Stimulated activated CD4-positive, alpha-beta T cell treated with anti-CD3 and anti-CD28 coated beads, Interleukin-1b, Interleukin-23, amount 100 ng/mL, for 4 hours (primary cell): ENCODE results near the gene AP3S2.

Source experiments
- DNase-seq, 2 donors: peaks; one replicate each; pipeline ENCODE4 v3.0.0-alpha.2; 2020; ENCODE audit warnings: low read depth in 2 of 2

Gene AP3S2

GRCh38 chr15:89814112-89814742 is 79.6 kb downstream of the AP3S2 start:
- no peak for DNase-seq

- DNase-seq, result no peak
These were observed 80.2 kb downstream of the AP3S2 start for GRCh38 chr15:89813381-89814111.

GRCh38 chr15:89812847-89813320 is 80.9 kb downstream of the AP3S2 start:
- DNase-seq, result no peak

GRCh38 chr15:89812011-89812846 is 81.6 kb downstream of the AP3S2 start:
- no peak for DNase-seq

- no peak for DNase-seq
These were observed 83.0 kb downstream of the AP3S2 start for GRCh38 chr15:89810837-89811236.

GRCh38 chr15:89809787-89810148 is 84.0 kb downstream of the AP3S2 start:
- no peak for DNase-seq

GRCh38 chr15:89809093-89809786 is 84.6 kb downstream of the AP3S2 start:
- no peak for DNase-seq

GRCh38 chr15:89808160-89808870 is 85.5 kb downstream of the AP3S2 start:
- no peak for DNase-seq

DNA sequence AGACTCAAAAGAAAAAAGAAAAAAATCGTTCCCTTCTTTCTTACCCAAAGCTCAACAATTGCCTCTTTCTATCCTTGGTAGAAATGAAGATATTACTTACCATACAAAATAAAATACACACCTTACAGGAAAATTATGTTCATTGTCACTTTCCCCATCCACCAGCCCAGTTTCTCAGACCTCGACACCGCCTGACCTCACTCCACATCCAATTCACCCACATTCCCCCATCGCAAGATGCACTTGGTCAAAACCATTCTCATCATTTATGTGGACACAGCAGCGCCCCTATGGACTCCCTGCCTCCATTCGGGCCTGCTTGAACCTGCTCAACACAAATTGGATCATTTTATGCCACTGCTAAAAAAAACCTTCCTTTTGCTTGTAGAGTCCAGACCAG is 86.1 kb downstream of the AP3S2 start:
- no peak for DNase-seq

DNA sequence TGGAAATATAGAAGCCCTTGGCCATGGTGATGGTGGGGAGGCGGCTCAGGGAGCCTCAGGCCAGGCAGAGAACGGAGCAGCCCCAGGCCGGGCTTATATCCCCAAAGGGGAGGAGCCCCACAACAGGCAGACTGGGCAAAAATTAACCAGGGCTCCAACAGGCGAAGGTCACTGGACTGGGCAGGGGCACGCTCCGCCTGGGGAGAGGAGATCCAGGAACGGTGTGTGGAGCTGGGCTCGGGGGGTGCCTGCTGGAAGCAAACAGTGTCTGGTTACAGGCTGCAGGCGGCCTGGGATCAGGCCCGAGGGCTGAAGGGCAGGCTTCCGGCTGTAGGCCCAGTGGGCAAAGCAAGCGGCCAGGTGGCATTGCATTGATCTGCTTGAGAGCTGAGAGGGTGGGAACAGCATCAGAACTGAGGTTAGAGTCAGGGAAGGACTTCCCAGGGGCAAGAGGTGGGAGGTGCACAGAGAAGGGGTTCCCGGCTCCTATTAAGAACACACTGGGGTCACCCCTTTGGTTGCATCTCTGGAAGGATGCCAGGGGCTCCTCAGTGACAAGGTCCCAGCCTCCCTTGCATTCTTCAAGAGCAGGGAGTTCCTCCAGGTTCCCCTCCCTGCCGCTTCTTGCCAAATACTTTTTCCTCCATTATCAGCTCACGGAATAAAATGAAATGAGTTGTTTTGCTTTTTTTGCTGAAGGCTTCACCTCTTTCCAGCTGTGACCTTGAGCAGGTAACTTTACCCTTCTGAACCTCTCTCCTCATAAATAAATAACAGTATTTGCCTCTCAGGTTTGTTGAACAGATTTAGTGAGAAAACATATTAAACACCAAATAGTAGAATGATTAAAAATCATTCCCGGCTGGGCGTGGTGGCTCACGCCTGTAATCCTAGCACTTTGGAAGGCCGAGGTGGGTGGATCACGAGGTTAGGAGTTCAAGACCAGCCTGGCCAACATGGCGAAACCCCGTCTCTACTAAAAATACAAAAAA is 86.9 kb downstream of the AP3S2 start:
- no peak for DNase-seq

GRCh38 chr15:89806210-89806558 is 87.6 kb downstream of the AP3S2 start:
- no peak for DNase-seq

DNA sequence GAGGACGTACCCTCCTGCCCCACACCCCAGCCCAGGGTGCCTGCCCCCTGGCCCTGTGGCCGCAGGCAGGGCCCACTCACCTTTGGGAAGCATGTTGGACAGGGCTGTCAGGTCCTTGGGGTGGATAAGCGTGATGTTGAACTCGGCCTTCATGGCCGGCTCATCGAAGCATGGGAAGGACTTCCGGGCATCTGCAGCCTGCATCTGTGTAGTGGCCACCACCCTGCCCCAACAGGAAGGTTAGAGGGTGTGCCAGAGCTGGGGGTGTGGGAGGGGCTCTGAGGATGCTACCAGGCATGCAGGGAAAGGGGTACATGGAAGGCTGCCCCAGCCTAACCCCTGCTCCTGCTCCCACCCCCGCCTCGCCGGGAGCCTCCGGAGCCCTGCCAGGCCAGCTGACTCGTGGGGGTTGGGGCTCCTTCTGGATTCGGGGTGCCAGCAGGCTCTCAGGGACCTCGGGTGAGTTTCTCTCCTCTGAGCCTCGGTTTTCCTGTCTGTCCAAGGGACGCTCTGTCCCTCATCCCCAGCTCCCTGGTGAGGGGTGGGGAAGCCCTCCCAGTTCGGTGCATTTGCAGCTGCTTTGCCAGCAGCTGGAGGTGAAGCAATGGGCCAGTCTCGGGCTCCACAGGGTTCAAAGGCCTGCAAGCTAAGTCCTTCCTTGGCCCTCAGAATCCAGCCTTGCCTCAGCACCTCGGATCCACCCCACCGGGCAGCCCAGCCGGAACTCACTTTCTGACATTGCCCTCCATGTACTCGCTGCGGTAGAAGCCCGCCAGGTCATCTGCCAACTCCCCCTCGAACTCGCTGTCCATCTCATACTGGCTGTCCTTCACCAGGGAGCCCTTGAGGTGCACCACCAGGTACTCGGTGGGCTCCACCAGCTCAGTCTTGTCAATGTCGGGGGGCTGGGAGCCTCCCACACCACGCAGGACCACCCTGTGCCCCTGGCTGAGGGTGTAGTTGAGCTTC is 88.3 kb downstream of the AP3S2 start:
- no peak for DNase-seq

DNA sequence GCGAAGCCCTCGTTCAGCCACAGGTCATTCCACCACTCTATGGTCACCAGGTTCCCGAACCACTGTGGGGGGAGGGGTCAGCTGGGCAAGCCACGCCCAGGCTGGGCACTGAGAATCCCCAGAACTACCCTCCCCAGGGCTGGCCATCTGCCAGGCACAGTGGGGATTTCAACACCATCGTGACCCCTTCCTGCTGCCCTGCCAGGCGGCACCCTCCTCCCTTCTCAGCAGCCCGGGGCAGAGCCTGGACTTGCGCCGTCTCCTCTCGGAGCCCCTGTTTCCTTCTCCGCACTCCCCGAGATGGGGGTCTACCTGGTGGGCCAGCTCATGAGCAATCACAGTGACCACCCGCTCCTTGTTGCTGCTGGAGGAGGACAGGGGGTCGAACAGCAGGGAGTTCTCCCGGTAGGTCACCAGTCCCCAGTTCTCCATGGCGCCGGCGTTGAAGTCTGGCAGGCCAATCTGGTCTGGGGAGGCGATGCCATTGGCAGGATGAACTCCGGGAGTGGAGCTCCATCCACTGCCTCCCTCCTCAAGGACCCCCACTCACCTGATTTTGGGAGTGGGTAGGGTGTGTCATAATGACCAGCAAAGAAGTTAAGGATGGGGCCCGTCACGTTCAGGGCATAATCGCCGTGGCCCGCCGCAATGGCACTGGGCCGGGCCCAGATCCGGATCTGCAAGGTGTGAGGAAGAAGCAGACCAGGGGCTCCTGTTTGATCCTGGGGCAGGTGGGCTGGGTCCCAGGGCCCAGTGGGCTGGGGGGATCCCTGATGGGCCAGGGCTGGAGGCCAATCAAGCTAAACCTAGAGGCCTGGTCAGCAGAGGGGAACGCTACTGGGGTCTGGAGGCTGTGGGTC is 89.6 kb downstream of the AP3S2 start:
- DNase-seq, result no peak

DNA sequence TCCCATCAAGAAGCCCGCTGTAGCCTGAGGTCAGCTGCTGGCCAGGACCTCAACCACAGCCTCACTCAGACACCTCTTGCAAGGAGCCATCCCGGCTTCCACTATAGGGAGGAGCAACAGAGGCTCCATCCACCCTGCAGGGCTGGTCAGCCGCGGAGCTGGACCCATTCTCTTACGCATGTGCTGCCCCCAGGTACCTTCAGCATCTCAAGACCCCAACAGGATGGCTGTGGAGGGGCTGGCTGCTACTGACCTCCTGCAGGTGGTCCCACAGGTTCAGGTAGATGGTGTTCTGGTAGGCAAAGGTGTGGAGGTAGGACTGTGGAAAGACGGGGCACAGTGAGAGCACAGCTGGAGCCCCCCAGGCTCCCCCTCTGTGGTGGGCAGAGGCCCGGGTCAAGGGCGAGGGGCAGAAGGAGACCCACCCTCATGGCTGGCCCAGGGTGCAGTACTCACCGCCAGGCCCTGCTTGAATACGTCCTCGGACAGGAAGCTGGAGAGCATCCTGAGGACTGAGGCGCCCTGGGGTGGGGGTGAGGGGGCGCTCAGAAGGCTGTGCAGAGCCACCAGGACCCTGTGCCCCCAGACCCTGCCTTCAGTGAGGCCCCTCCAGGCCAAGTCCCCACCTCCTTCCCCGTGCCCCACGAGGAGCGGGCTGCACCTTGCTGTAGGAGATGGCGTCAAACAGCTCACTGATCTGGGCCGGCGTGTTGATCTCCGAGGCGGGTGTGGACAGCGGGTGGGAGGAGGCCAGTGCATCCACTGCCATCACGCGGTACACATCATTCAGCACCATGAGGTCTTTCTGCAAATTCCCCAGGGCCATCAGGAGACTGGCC is 90.6 kb downstream of the AP3S2 start:
- no peak for DNase-seq

DNA sequence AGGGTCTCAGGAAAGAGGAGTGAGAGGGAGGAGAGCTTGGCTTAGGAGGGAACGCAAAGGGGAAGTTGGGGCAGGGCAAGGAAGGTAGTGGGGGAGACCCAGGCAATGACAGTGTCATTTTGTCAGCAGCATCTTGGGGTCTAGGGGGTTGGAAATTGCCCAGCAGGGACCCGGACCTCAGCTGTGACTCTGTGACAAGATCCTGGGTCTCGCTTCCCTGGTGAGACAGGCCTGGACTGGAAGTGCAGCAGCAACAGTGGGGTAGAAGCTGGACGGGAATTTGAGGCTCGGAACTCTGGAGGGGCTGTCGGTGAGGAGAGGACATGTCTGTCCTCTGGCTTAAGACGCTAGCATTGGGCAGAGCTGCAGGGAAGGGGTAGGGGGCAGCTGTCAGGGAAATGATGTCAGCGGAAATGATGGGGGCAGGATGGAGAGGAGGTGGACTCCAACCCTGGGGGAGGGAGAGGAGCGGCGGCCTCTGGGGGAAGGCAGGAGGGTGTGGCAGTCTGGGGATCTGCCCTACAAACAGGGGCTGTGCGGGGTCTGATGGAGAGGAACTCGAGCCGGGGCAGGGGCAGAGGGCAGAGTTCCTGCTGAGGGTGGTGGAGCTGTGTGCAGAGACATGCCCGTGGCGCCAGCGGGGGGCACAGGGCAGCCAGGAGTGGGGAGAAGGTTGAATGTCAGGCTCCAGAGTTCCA is 91.4 kb downstream of the AP3S2 start:
- no peak for DNase-seq

- DNase-seq, result no peak
These were observed 92.2 kb downstream of the AP3S2 start for GRCh38 chr15:89801471-89802195.
